Measurements from ENCODE around the gene RAI14.

RAI14 gene

GRCh38 chr5:34854459-34855174 lies 198.5 kb downstream of the RAI14 start:
- DNase-seq (ENCODE audit: low read depth in 2 of 2): no peak

GRCh38 chr5:34857161-34857560 lies 201.0 kb downstream of the RAI14 start:
- no peak for DNase-seq (ENCODE audit: low read depth in 2 of 2)

GRCh38 chr5:34857894-34858293 lies 201.8 kb downstream of the RAI14 start:
- no peak for DNase-seq (ENCODE audit: low read depth in 2 of 2)

GRCh38 chr5:34858790-34859189 lies 202.7 kb downstream of the RAI14 start:
- DNase-seq (ENCODE audit: low read depth in 2 of 2): no peak

DNA sequence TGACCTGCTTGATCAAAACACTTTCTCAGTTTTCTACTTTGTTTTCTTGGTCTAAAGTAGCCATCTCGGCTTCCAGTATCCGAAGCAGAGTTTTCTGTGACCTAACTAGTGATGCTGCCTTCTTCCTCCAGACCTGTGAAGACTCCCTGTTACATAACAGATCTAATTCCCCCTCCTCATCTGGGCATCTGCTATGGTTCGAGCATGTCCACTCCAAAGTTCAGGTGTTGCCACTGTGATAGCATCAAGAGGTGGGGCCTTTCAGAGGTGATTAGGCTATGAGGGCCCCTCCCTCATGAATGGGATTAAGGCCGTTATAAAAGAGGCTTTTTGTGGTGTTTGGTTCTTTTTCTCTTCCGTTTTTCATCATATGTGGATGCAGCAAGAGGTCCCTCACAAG lies 203.1 kb downstream of the RAI14 start:
- no peak for DNase-seq (ENCODE audit: low read depth in 2 of 2)

DNA sequence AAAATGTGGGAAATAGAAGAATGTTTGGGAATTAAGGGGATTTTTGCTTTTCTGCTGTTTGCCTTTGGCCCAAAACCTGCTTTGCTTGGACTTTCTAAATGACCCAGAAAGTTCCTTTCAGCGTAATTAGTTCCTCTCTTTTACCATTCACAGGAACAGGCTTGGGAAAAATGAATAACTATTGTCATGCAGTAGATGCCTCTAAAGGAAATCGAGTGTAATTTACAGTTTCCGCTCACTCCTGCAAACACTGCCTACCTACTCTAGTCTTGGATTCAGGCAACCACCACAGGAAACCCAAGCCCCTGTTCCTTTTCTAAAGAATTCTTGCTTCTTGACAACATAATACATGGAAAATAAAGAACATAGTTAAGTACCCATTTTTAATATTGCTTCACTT lies 207.8 kb downstream of the RAI14 start:
- no peak for DNase-seq (ENCODE audit: low read depth in 2 of 2)

GRCh38 chr5:34865091-34865490 lies 209.0 kb downstream of the RAI14 start:
- no peak for DNase-seq (ENCODE audit: low read depth in 2 of 2)

DNA sequence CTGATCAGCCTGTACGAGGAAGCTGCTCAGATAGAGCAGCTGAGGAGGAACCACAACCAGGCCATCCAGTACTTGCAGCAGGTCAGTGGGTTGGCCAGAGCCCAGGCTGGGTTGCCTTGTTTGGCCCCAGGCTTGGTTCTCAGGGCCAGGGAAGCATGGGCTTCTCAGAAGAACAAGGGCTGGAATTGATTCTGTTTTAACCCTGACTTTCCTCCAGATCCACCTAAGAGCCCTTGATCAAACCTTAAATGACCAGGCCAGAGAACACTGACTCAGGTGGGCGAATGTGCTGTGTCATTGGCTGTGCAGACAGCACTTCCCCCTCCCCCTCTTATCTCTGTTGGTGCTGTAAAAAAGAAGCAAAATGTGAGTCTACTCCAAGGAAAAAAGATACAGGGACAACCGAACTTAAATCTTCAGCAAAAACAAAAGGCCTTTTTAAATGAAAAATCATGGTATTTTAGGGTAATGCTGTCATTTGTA lies 210.9 kb downstream of the RAI14 start:
- DNase-seq (ENCODE audit: low read depth in 2 of 2): no peak

DNA sequence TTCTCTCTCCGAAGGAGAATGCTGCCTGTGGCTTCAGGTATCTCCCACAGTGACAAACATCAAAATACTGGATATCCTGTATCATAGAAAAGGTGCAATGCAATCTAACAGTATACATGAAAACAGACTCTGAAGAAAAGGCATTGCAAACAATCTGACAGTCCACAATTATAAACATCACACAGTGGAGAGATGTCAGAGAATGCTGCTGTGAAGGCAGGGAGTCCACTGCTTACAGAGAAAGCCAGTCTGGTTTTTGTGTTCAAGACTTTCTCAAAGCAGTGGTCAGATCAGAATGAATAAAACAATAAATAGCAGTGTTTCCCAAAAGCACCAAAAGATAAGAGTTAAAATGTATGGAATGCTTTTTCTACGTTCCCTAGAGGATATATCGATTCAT lies 211.5 kb downstream of the RAI14 start:
- DNase-seq (ENCODE audit: low read depth in 2 of 2): no peak

DNA sequence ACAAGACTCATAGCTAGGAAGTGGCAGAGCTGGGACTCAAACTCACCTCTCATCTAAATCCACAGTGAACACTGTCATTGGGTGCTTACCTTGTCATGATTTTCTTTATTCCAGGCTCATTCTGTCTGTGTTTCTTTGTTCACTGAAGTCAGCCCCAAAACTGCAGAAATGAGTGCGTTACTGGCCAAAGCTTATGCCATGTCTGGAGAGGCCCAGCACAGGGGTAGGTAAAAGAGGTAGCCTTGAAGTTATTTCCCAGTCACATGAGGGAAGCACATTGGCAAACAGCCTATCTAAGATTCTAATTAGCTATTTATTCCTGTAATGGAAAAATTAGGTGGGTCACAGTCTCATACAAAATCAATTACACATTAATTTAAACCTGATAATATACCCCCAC lies 212.7 kb downstream of the RAI14 start:
- no peak for DNase-seq (ENCODE audit: low read depth in 2 of 2)

GRCh38 chr5:34869256-34869655 lies 213.1 kb downstream of the RAI14 start:
- DNase-seq (ENCODE audit: low read depth in 2 of 2): no peak

- DNase-seq (ENCODE audit: low read depth in 2 of 2): no peak
These were observed 214.3 kb downstream of the RAI14 start for GRCh38 chr5:34870382-34870781.

- no peak for DNase-seq (ENCODE audit: low read depth in 2 of 2)
These were observed 220.1 kb downstream of the RAI14 start for GRCh38 chr5:34876275-34876674.

- DNase-seq (ENCODE audit: low read depth in 2 of 2): no peak
These were observed 225.1 kb downstream of the RAI14 start for GRCh38 chr5:34881246-34881645.
